ENCODE measurements around the gene HTN3.
"Not testable (repeated sequence)": the region's sequence is repeated elsewhere in the genome, so short reads cannot be mapped to it uniquely, and the experiment has no call there.

Gene HTN3

GRCh38 chr4:70028159-70028558 is at the start of gene HTN3:
HTN3 (plus strand) TSS chr4:70028459; CDS start chr4:70030741, 2,282 bp downstream.
- not testable (repeated sequence) for H3K4me3 ChIP-seq (ENCODE audit: low read depth, low read length); DNase-seq (ENCODE audit: low read depth)

DNA sequence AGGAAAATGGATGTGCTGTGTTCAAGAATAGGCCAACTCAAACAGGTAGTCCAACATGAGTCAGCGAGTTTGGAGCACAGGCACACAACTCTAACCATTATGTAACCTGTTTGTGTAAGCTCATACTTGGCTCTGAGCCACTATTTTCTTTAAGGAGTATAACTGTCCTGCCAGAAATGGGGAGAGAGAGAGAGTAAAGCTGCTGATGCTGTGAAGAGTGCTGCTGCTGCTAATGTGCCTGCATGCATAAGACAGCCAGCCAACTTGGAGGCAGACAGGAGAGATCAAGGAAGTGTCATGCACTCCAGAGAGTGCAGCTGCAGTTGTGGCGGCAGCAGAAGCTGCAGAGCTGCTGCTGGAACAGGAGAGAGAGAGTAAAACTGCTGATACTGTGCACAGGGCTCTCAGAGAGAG is 44.2 kb upstream of the HTN3 start:
- TF ChIP-seq MYC (IDR thresholded peaks at IDR 0.05; ENCODE audit: low read depth, low read length), result no peak
- TF ChIP-seq, protein P1, sequence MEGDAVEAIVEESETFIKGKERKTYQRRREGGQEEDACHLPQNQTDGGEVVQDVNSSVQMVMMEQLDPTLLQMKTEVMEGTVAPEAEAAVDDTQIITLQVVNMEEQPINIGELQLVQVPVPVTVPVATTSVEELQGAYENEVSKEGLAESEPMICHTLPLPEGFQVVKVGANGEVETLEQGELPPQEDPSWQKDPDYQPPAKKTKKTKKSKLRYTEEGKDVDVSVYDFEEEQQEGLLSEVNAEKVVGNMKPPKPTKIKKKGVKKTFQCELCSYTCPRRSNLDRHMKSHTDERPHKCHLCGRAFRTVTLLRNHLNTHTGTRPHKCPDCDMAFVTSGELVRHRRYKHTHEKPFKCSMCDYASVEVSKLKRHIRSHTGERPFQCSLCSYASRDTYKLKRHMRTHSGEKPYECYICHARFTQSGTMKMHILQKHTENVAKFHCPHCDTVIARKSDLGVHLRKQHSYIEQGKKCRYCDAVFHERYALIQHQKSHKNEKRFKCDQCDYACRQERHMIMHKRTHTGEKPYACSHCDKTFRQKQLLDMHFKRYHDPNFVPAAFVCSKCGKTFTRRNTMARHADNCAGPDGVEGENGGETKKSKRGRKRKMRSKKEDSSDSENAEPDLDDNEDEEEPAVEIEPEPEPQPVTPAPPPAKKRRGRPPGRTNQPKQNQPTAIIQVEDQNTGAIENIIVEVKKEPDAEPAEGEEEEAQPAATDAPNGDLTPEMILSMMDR (IDR thresholded peaks at IDR 0.05; ENCODE audit: low read depth, low read length), result no peak
- H3K4me3 ChIP-seq (ENCODE audit: low read depth, low read length), result no peak overlapping the region
- DNase-seq (ENCODE audit: low read depth), result peak; percentile 4

DNA sequence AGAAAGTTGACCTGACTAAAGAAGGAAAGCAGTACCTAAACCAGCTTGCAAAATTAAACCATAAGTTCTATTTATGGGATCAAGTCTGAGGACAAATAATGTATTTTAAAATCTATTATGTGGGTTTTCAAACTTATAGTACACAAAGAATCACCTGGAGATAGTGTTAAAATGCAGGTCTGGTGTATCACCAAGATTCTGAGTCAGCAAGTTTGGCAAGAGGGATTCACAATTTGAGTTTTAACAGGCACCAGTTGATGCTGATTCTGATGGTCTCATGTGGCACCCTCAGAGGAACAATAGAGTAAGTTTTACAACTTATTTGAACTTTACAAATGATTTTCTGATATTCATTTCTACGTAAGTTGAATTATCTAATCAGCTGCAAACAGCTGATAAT is 41.6 kb upstream of the HTN3 start:
- TF ChIP-seq, protein P1 (IDR thresholded peaks at IDR 0.05; ENCODE audit: low read depth, low read length), result no peak
- TF ChIP-seq MYC (IDR thresholded peaks at IDR 0.05; ENCODE audit: low read depth, low read length), result no peak
- no peak overlapping the region for H3K4me3 ChIP-seq (ENCODE audit: low read depth, low read length)
- no peak for DNase-seq (ENCODE audit: low read depth)

DNA sequence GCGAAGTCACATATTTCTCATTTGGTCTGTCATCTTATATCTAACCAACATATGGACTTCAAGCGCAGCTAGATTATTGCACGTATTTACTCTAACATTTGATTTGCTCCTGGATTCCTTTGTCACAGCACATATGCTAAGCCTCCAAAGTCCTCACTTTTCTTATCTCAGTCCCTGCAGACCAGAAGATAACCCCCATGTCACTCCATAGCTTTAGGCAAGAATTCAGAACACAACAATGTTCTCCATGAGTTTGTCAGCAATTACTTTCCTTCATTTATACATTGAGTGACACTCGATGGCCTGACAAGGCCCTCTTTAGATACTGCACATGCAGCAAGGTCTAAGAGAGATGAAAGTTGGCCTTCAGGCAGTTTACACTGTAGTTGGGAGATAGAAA is 37.2 kb upstream of the HTN3 start:
- TF ChIP-seq MYC (IDR thresholded peaks at IDR 0.05; ENCODE audit: low read depth, low read length) (no peak), POLR2A (IDR thresholded peaks at IDR 0.05; ENCODE audit: extremely low read depth, insufficient read length) (no peak), MAX (IDR thresholded peaks at IDR 0.05; ENCODE audit: low read depth, low read length) (no peak)
- TF ChIP-seq, protein P1 (IDR thresholded peaks at IDR 0.05; ENCODE audit: low read depth, low read length), result no peak
- DNase-seq (ENCODE audit: low read depth), result no peak

GRCh38 chr4:69994782-69995181 is 33.5 kb upstream of the HTN3 start:
- no peak for TF ChIP-seq MYC (IDR thresholded peaks at IDR 0.05; ENCODE audit: low read depth, low read length)
- no peak for DNase-seq (ENCODE audit: low read depth)

More for the DNA sequence above, 37.2 kb upstream of the HTN3 start:
- no peak overlapping the region for H3K4me3 ChIP-seq (ENCODE audit: low read depth, low read length)

GRCh38 chr4:69995526-69996016 is 32.7 kb upstream of the HTN3 start, which contains the start of gene STATH:
STATH (plus strand) TSS chr4:69995966; CDS start chr4:69998438, 2,472 bp downstream.
- H3K4me3 ChIP-seq (ENCODE audit: low read depth, low read length), result no peak within 1 kb of the TSS
- peak; percentile 4 for DNase-seq (ENCODE audit: low read depth)
- no peak for TF ChIP-seq MAX (IDR thresholded peaks at IDR 0.05; ENCODE audit: low read depth, low read length)
- no peak for TF ChIP-seq MYC (IDR thresholded peaks at IDR 0.05; ENCODE audit: low read depth, low read length)
- TF ChIP-seq, protein P1 (IDR thresholded peaks at IDR 0.05; ENCODE audit: low read depth, low read length), result no peak
- no peak for TF ChIP-seq POLR2A (IDR thresholded peaks at IDR 0.05; ENCODE audit: extremely low read depth, insufficient read length)

More at GRCh38 chr4:69994782-69995181, 33.5 kb upstream of the HTN3 start:
- H3K4me3 ChIP-seq (ENCODE audit: low read depth, low read length), result no peak overlapping the region

DNA sequence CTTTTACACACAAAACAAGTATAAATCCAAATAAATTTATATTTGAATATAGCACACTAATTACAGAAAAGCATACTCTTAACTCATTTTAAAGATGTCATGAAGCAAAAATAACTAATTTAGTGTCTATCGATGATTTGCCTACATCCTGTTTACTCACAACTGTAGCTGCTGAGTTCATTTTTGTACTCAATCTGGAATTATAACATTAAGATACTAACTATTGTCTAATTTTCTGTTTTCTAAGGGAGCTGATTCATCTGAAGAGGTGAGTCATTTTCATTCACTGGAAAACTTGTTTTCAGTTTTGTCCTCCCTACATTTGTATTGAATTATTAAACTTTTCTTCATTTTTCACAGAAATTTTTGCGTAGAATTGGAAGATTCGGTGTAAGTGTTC is 28.8 kb upstream of the HTN3 start:
- H3K4me3 ChIP-seq (ENCODE audit: low read depth, low read length), result no peak overlapping the region
- TF ChIP-seq MYC (IDR thresholded peaks at IDR 0.05; ENCODE audit: low read depth, low read length), result no peak
- no peak for TF ChIP-seq MAX (IDR thresholded peaks at IDR 0.05; ENCODE audit: low read depth, low read length)
- TF ChIP-seq, protein P1 (IDR thresholded peaks at IDR 0.05; ENCODE audit: low read depth, low read length), result no peak
- TF ChIP-seq POLR2A (IDR thresholded peaks at IDR 0.05; ENCODE audit: extremely low read depth, insufficient read length), result no peak
- no peak for DNase-seq (ENCODE audit: low read depth)
